HCT116 (cell line): ENCODE measurements around the gene ROR2. TPM values are rescaled to one million over a fixed set of nuclear protein-coding genes. Genes with fewer than 3 reads are reported as not detected.

Source experiments
- ATAC-seq: fragments of 200-7000 bp; cut with Tn5 transposase; 2 replicates; pipeline ENCODE4 v1.9.1; 2020; ENCODE audit warnings: mild to moderate bottlenecking, moderate library complexity
- BruUV-seq: library from RNA; stranded (reverse); fragments of 400-500 nt; replicated peaks from 2 replicates; lab custom pipeline; 2021; lab: Mats Ljungman, UMichigan
- CTCF ChIA-PET: fragments of 300-600 bp; sonication (Branson Sonifier 250); formaldehyde crosslinking; loops from one replicate; lab custom pipeline; 2021; ENCODE audit warnings: antibody characterized with exemption; lab: Charles Lee
- POLR2A ChIA-PET: fragments of 300-600, 350-600 bp; sonication (Branson Sonifier 250); formaldehyde crosslinking; loops from one replicate; lab custom pipeline; 2021; ENCODE audit warnings: antibody characterized with exemption; lab: Charles Lee
- RAD21 ChIA-PET, 2 experiments: fragments of 300-600 bp; sonication (Branson Sonifier 250); formaldehyde crosslinking; loops; one replicate each; lab custom pipeline; 2023; ENCODE audit warnings: low total read pairs in 2 of 2; ENCODE audit not compliant: uncharacterized antibody in 2 of 2, unreplicated experiment in 2 of 2, low non-redundant PET in 1 of 2; lab: Charles Lee
- DNase-seq: peaks from one replicate; pipeline ENCODE4 v3.0.0-alpha.2; 2010; ENCODE audit warnings: low read depth, low spot score
- H2AFZ ChIP-seq: fragments of 200-600 bp; shearing (Covaris generic), sonication (generic); 2 replicates; pipeline ENCODE4 v1.6.1; 2017; ENCODE audit warnings: low read depth, mixed run types, mixed read lengths, antibody characterized with exemption, low read length; ENCODE audit not compliant: poor library complexity, severe bottlenecking
- H3K27ac ChIP-seq: 2 replicates; pipeline ENCODE4 v1.5.1; 2012; ENCODE audit warnings: low read depth, low read length
- H3K27me3 ChIP-seq: fragments of 200-600 bp; sonication (generic); 2 replicates; pipeline ENCODE4 v1.6.1; 2016; ENCODE audit warnings: mixed run types, low read length, mixed read lengths; ENCODE audit not compliant: insufficient read depth
- H3K36me3 ChIP-seq, 2 experiments: fragments of 200-500 bp in 1 of 2; fragments of 200-600 bp in 1 of 2; sonication (Bioruptor generic) in 1 of 2; sonication (generic) in 1 of 2; 2 replicates each; pipeline versions ENCODE4 v1.5.1 to v1.6.1; 2014 to 2016; ENCODE audit warnings: low read length in 2 of 2, inconsistent platforms in 1 of 2, mixed read lengths in 1 of 2, mixed run types in 1 of 2; ENCODE audit not compliant: insufficient read depth in 2 of 2, control insufficient read depth in 1 of 2
- H3K4me1 ChIP-seq, 2 experiments: fragments of 200-600 bp in 1 of 2; sonication (generic) in 1 of 2; 2 replicates each; pipeline versions ENCODE4 v1.5.1 to v1.6.1; 2012 to 2017; ENCODE audit warnings: low read length in 2 of 2, inconsistent platforms in 1 of 2, mild to moderate bottlenecking in 1 of 2, mixed read lengths in 1 of 2, mixed run types in 1 of 2, moderate library complexity in 1 of 2; ENCODE audit not compliant: insufficient read depth in 2 of 2, control insufficient read depth in 1 of 2
- H3K4me2 ChIP-seq: fragments of 200-600 bp; sonication (generic); 2 replicates; pipeline ENCODE4 v1.6.1; 2017; ENCODE audit warnings: mixed run types, low read length, mixed read lengths
- H3K4me3 ChIP-seq, 2 experiments: fragments of 200-600 bp in 1 of 2; sonication (generic) in 1 of 2; replicated peaks in 1 of 2; 2 replicates each; pipeline ENCODE4 v1.5.1; 2011 to 2016; ENCODE audit warnings: low read length in 2 of 2, control low read depth in 1 of 2, low read depth in 1 of 2, mild to moderate bottlenecking in 1 of 2, mixed read lengths in 1 of 2, mixed run types in 1 of 2
- H3K79me2 ChIP-seq: fragments of 200-600 bp; sonication (generic); 2 replicates; pipeline ENCODE4 v1.6.1; 2017; ENCODE audit warnings: mild to moderate bottlenecking, mixed run types, low read length, moderate library complexity, mixed read lengths; ENCODE audit not compliant: insufficient read depth
- H3K9ac ChIP-seq: fragments of 200-600 bp; sonication (generic); 2 replicates; pipeline ENCODE4 v1.6.1; 2016; ENCODE audit warnings: low read length, mixed read lengths
- H3K9me2 ChIP-seq: fragments of 200-600 bp; sonication (generic), shearing (Covaris generic); 2 replicates; pipeline ENCODE4 v1.6.1; 2017; ENCODE audit warnings: mixed run types, mild to moderate bottlenecking, moderate library complexity; ENCODE audit not compliant: insufficient read depth
- H3K9me3 ChIP-seq, 2 experiments: fragments of 200-500 bp in 1 of 2; fragments of 200-600 bp in 1 of 2; sonication (Bioruptor generic) in 1 of 2; sonication (generic) in 1 of 2; 2 replicates each; pipeline ENCODE4 v1.6.1; 2014 to 2017; ENCODE audit warnings: low read length in 2 of 2, mixed read lengths in 2 of 2, inconsistent platforms in 1 of 2, low read depth in 1 of 2, mild to moderate bottlenecking in 1 of 2, mixed run types in 1 of 2, moderate library complexity in 1 of 2; ENCODE audit not compliant: control insufficient read depth in 1 of 2, insufficient read depth in 1 of 2
- H4K20me1 ChIP-seq: fragments of 200-600 bp; sonication (generic), shearing (Covaris generic); 2 replicates; pipeline ENCODE4 v1.6.1; 2017; ENCODE audit warnings: mixed run types, mild to moderate bottlenecking, moderate library complexity; ENCODE audit not compliant: insufficient read depth
- CBX3 ChIP-seq: IDR thresholded peaks from 2 replicates; pipeline ENCODE4 v1.6.1; 2012; ENCODE audit warnings: low read depth
- CEBPB ChIP-seq: IDR thresholded peaks from 2 replicates; pipeline ENCODE4 v1.6.1; 2012; ENCODE audit warnings: low read depth
- EGR1 ChIP-seq: IDR thresholded peaks from 2 replicates; pipeline ENCODE4 v1.6.1; 2012; ENCODE audit warnings: low read depth
- ELF1 ChIP-seq: IDR thresholded peaks from 2 replicates; pipeline ENCODE4 v1.6.1; 2012; ENCODE audit warnings: low read depth, borderline replicate concordance
- EZH2phosphoT487 ChIP-seq: fragments of 200-600 bp; IDR thresholded peaks from 2 replicates; pipeline ENCODE4 v1.6.1; 2018; ENCODE audit warnings: antibody characterized with exemption, borderline replicate concordance
- JUND ChIP-seq: IDR thresholded peaks from 2 replicates; pipeline ENCODE4 v1.6.1; 2012
- POLR2AphosphoS5 ChIP-seq: IDR thresholded peaks from 2 replicates; pipeline ENCODE4 v1.6.1; 2011; ENCODE audit warnings: mild to moderate bottlenecking, low read depth, low read length, moderate library complexity
- RAD21 ChIP-seq: IDR thresholded peaks from 2 replicates; pipeline ENCODE4 v1.6.1; 2012; ENCODE audit warnings: low read depth, mild to moderate bottlenecking
- TCF7L2 ChIP-seq: IDR thresholded peaks from 2 replicates; pipeline ENCODE4 v1.7.0; 2011; ENCODE audit warnings: borderline replicate concordance, inconsistent platforms; ENCODE audit not compliant: insufficient read depth, insufficient read length; ENCODE audit errors: extremely low read depth
- ZBTB33 ChIP-seq: IDR thresholded peaks from 2 replicates; pipeline ENCODE4 v1.6.1; 2011; ENCODE audit warnings: mild to moderate bottlenecking, low read length, moderate library complexity; ENCODE audit not compliant: insufficient replicate concordance; ENCODE audit errors: extremely low read depth
- ZNF274 ChIP-seq: fragments of 200-500 bp; sonication (Bioruptor generic); IDR thresholded peaks from 2 replicates; pipeline ENCODE4 v1.6.1; 2014; ENCODE audit warnings: mild to moderate bottlenecking, low read depth, low read length, inconsistent platforms
- intact Hi-C: fragments of 100-400 bp; cut with micrococcal nuclease; formaldehyde crosslinking; loops from 2 replicates; pipeline ENCODE4 v1.10.0; 2022
- total RNA-seq: library from RNA; stranded (reverse); gene quantifications from one replicate; pipeline ENCODE4 v1.2.1, GENCODE V29; 2021; ENCODE audit not compliant: unreplicated experiment
- TF ChIP-seq, protein P1 (sequence below): IDR thresholded peaks from 2 replicates; pipeline ENCODE4 v1.6.1; 2012
- TF ChIP-seq, protein P2 (sequence below), 3 experiments: fragments of 200-600 bp in 1 of 3; sonication (generic) in 1 of 3; IDR thresholded peaks in 2 of 3; conservative IDR thresholded peaks in 1 of 3; 2 replicates each; pipeline ENCODE4 v1.5.1; 2012 to 2017; ENCODE audit warnings: low read depth in 2 of 3, low read length in 2 of 3, antibody characterized with exemption in 1 of 3, borderline replicate concordance in 1 of 3, control low read depth in 1 of 3, mild to moderate bottlenecking in 1 of 3, mixed read lengths in 1 of 3, mixed run types in 1 of 3, moderate library complexity in 1 of 3; ENCODE audit not compliant: insufficient read depth in 1 of 3

Gene ROR2
- total RNA-seq, 1 experiment from 2014 or later, result 15.7 TPM

GRCh38 chr9:91516081-91516480 lies 433.9 kb downstream of the ROR2 start:
- Histone ChIP-seq H3K4me2 (no peak overlapping the region), H3K9me2 (no peaks in the 10 kb centered on the region), H3K9me3 (no peaks in the 10 kb centered on the region), H3K79me2 (no peaks in the 10 kb centered on the region), H3K9ac (no peak overlapping the region), H2AFZ (no peak overlapping the region), H3K27me3 (no peaks in the 10 kb centered on the region), H3K36me3 (no peaks in the 10 kb centered on the region), H3K4me3 (no peak overlapping the region), H3K27ac (no peak overlapping the region), H3K4me1 (no peaks in the 10 kb centered on the region), H4K20me1 (no peaks in the 10 kb centered on the region)
- BruUV-seq, result no TSS peak
- POLR2A ChIA-PET, result no interaction called here
- CTCF ChIA-PET, result no interaction called here
- intact Hi-C loops, result no loop called here
- RAD21 ChIA-PET, result no interaction called here
- DNase-seq (no peak), ATAC-seq (no peak)
- TF ChIP-seq ZNF274 (no peak), CBX3 (no peak), CEBPB (no peak), ELF1 (no peak), EGR1 (no peak), EZH2phosphoT487 (no peak), TCF7L2 (no peak)

DNA sequence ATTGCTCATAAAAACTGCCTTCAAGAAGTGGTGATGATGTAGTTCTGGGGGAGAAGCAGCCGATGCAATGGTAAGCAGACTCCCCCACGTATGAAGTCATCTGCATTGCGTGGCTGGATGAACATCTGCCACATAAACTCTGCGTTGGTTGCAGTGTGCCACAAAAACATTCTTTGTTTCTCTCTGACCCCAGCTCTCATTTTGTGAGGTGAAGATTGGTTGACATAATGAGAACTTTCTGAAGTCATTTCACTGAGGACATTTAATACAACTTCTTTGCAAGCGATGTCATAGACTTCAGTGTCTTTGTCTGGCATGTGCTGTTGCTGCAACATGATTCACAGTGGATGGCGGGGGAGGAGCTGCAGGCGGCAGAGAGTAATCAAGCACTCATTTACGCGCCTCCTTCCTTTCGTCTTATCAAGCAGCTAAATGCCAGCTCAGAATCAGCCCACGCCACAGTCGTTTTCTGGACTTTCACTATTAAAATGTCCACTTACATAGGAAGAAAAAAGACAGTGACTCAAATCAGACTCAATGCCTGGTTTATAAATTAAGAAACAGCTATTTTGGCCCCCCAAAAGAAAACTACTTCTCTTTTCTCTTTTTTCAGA lies 434.8 kb downstream of the ROR2 start:
- Histone ChIP-seq H3K79me2 (no peaks in the 10 kb centered on the region), H3K9ac (no peak overlapping the region), H3K27ac (no peak overlapping the region), H3K36me3 (no peaks in the 10 kb centered on the region), H2AFZ (no peak overlapping the region), H4K20me1 (no peaks in the 10 kb centered on the region), H3K4me2 (no peak overlapping the region), H3K9me2 (no peaks in the 10 kb centered on the region), H3K4me1 (no peaks in the 10 kb centered on the region), H3K9me3 (no peaks in the 10 kb centered on the region), H3K27me3 (no peaks in the 10 kb centered on the region), H3K4me3 (no peak overlapping the region)
- DNase-seq, result no peak
- no peak for ATAC-seq
- ChIA-PET CTCF (no interaction called here), POLR2A (no interaction called here), RAD21 (no interaction called here)
- intact Hi-C loops, result no loop called here
- no TSS peak for BruUV-seq
- TF ChIP-seq TCF7L2, result no peak
- TF ChIP-seq, protein P1, sequence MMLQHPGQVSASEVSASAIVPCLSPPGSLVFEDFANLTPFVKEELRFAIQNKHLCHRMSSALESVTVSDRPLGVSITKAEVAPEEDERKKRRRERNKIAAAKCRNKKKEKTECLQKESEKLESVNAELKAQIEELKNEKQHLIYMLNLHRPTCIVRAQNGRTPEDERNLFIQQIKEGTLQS, result no peak
- TF ChIP-seq ZBTB33, result no peak
- TF ChIP-seq CBX3, result no peak
- TF ChIP-seq JUND, result no peak
- TF ChIP-seq ELF1, result no peak
- TF ChIP-seq RAD21, result no peak
- TF ChIP-seq, protein P2, sequence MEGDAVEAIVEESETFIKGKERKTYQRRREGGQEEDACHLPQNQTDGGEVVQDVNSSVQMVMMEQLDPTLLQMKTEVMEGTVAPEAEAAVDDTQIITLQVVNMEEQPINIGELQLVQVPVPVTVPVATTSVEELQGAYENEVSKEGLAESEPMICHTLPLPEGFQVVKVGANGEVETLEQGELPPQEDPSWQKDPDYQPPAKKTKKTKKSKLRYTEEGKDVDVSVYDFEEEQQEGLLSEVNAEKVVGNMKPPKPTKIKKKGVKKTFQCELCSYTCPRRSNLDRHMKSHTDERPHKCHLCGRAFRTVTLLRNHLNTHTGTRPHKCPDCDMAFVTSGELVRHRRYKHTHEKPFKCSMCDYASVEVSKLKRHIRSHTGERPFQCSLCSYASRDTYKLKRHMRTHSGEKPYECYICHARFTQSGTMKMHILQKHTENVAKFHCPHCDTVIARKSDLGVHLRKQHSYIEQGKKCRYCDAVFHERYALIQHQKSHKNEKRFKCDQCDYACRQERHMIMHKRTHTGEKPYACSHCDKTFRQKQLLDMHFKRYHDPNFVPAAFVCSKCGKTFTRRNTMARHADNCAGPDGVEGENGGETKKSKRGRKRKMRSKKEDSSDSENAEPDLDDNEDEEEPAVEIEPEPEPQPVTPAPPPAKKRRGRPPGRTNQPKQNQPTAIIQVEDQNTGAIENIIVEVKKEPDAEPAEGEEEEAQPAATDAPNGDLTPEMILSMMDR (IDR thresholded peaks at IDR 0.05 in 2 of 3, conservative IDR thresholded peaks at IDR 0.05 in 1 of 3; ENCODE audit: borderline replicate concordance in 1 of 3, insufficient read depth in 1 of 3, low read depth in 2 of 3, low read length in 2 of 3), result no peak
- no peak for TF ChIP-seq POLR2AphosphoS5
- TF ChIP-seq EZH2phosphoT487, result no peak
